OCI-LY7 (cell line): Measurements from ENCODE around the gene SPCS2.

Experiments used
- CTCF ChIP-seq: fragments of 200-600 bp; sonication (generic); conservative IDR thresholded peaks from 2 replicates; pipeline ENCODE4 v1.5.1; 2014; ENCODE audit warnings: mild to moderate bottlenecking, antibody characterized with exemption, low read length, moderate library complexity, mixed read lengths
- EZH2phosphoT487 ChIP-seq: fragments of 200-600 bp; sonication (generic); IDR thresholded peaks from 2 replicates; pipeline ENCODE4 v1.6.1; 2018; ENCODE audit warnings: low read depth, borderline replicate concordance, mild to moderate bottlenecking, mixed run types, antibody characterized with exemption, low read length, moderate library complexity, mixed read lengths

- TF ChIP-seq CTCF (no peak), EZH2phosphoT487 (no peak)
Observed at GRCh38 chr11:74951226-74951625, 2.2 kb downstream of the SPCS2 start.
